Caco-2 (cell line): ENCODE results near the gene UBE2L6. TPM values are rescaled to one million over a fixed set of nuclear protein-coding genes. Genes with fewer than 3 reads are reported as not detected.

Experiments used
- BruUV-seq: library from RNA; stranded (reverse); fragments of 400-500 nt; replicated peaks from 2 replicates; lab custom pipeline; 2021; lab: Mats Ljungman, UMichigan
- CTCF ChIA-PET: fragments of 300-600 bp; sonication (Branson Sonifier 250); formaldehyde crosslinking; loops from one replicate; lab custom pipeline; 2022; ENCODE audit warnings: antibody characterized with exemption; lab: Charles Lee
- POLR2A ChIA-PET: fragments of 300-600 bp; sonication (Branson Sonifier 250); formaldehyde crosslinking; loops from one replicate; lab custom pipeline; 2022; ENCODE audit warnings: antibody characterized with exemption; lab: Charles Lee
- DNase-seq, 2 experiments: peaks; one replicate each; pipeline versions ENCODE4 v3.0.0 to v3.0.0-alpha.2; 2020 to 2022
- H3K27me3 ChIP-seq: replicated peaks from 2 replicates; pipeline ENCODE4 v1.6.0; 2011; ENCODE audit warnings: low read length; ENCODE audit not compliant: control insufficient read depth, insufficient read depth
- H3K36me3 ChIP-seq: 2 replicates; pipeline ENCODE4 v1.5.1; 2011; ENCODE audit warnings: low read length; ENCODE audit not compliant: control insufficient read depth, insufficient read depth
- H3K4me1 ChIP-seq: fragments of 250-450 bp; sonication (Bioruptor Pico); 2 replicates; pipeline ENCODE4 v1.5.1; 2020; ENCODE audit warnings: mild to moderate bottlenecking
- H3K4me3 ChIP-seq: 2 replicates; pipeline ENCODE4 v1.5.1; 2011; ENCODE audit warnings: low read depth, mild to moderate bottlenecking, control low read depth, low read length
- H3K9me3 ChIP-seq: fragments of 250-450 bp; sonication (Bioruptor Pico); 2 replicates; pipeline ENCODE4 v1.5.1; 2020; ENCODE audit warnings: mild to moderate bottlenecking, moderate library complexity
- H3K27ac Mint-ChIP-seq: one replicate; pipeline ENCODE4 v1.8.0; 2022; ENCODE audit warnings: mixed read lengths; ENCODE audit not compliant: unreplicated experiment
- H3K27me3 Mint-ChIP-seq: one replicate; pipeline ENCODE4 v1.8.0; 2022; ENCODE audit warnings: mixed read lengths; ENCODE audit not compliant: insufficient read depth, unreplicated experiment
- H3K36me3 Mint-ChIP-seq: one replicate; pipeline ENCODE4 v1.8.0; 2022; ENCODE audit warnings: mild to moderate bottlenecking, mixed read lengths; ENCODE audit not compliant: insufficient read depth, unreplicated experiment
- H3K4me1 Mint-ChIP-seq: one replicate; pipeline ENCODE4 v1.8.0; 2022; ENCODE audit warnings: low read depth, mixed read lengths; ENCODE audit not compliant: unreplicated experiment
- H3K4me3 Mint-ChIP-seq: one replicate; pipeline ENCODE4 v1.8.0; 2022; ENCODE audit warnings: mild to moderate bottlenecking, moderate library complexity, mixed read lengths; ENCODE audit not compliant: unreplicated experiment
- H3K9me3 Mint-ChIP-seq: one replicate; pipeline ENCODE4 v1.8.0; 2022; ENCODE audit warnings: mixed read lengths; ENCODE audit not compliant: unreplicated experiment
- intact Hi-C: fragments of 100-400 bp; cut with micrococcal nuclease; formaldehyde crosslinking; loops from one replicate; pipeline ENCODE4 v1.10.0; 2022; ENCODE audit not compliant: unreplicated experiment
- total RNA-seq: library from RNA; stranded (reverse); gene quantifications from 2 replicates; pipeline ENCODE4 v1.2.3, GENCODE V29; 2022
- TF ChIP-seq, protein P1 (sequence below), 2 experiments: fragments of 200-600 bp in 1 of 2; IDR thresholded peaks; 1 replicate in 1 of 2; 2 replicates in 1 of 2; pipeline versions ENCODE4 v1.5.1 to v1.8.0; 2011 to 2022; ENCODE audit warnings: antibody characterized with exemption in 1 of 2, control low read depth in 1 of 2, inconsistent platforms in 1 of 2, low read depth in 1 of 2, low read length in 1 of 2, mild to moderate bottlenecking in 1 of 2, moderate library complexity in 1 of 2; ENCODE audit not compliant: insufficient read depth in 1 of 2, severe bottlenecking in 1 of 2, unreplicated experiment in 1 of 2

Gene UBE2L6
- total RNA-seq, 1 experiment from 2014 or later = 20.2 TPM

DNA sequence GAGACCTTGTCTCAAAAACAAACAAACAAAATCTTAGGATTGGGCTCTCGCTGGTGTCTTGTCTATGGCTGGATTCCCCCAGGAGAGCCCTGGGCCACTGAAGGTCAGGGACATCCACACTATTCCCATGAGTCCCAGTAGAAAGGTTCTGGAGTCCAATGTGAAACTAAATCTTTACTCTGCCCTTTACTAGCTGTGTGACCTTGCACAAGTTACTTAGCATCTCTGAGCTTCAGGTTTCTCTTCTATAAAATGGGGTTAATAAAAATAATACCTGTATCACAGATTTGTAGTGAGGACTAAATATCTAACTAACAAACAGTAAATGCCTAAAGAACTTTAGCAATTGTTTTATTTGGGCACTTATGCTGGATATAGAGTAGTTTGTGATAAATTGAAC lies 61.0 kb downstream of the UBE2L6 start:
- Mint-ChIP-seq H3K27ac (no peak overlapping the region), H3K4me1 (peaks cover 23% of the 10 kb centered on the region)
- H3K9me3 ChIP-seq = no peaks in the 10 kb centered on the region

DNA sequence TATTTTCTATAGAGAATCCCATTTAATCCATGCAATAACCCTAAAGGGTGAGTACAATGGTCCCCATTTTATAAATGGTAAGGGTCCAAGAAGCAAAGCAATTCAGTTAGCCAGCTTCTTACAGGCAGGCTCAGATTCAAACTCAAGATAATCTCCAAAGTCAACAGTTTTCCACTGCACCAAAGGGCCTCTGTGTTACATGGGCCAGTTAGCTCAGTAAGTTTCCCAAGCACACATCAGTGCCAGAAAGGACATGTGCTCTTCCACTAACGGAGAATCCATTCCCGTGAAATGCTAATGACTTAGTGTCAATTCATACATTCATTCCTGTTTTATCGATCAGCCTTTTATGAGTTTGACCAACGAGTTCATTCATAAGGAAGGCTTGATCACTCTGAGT lies 63.0 kb downstream of the UBE2L6 start:
- POLR2A ChIA-PET = no interaction called here
- Mint-ChIP-seq H3K9me3 (no peaks in the 10 kb centered on the region), H3K4me3 (no peak overlapping the region), H3K27me3 (no peaks in the 10 kb centered on the region), H3K36me3 (peaks cover 57% of the 10 kb centered on the region), H3K27ac (no peak overlapping the region), H3K4me1 (peaks cover 36% of the 10 kb centered on the region)
- BruUV-seq = no TSS peak
- TF ChIP-seq, protein P1, sequence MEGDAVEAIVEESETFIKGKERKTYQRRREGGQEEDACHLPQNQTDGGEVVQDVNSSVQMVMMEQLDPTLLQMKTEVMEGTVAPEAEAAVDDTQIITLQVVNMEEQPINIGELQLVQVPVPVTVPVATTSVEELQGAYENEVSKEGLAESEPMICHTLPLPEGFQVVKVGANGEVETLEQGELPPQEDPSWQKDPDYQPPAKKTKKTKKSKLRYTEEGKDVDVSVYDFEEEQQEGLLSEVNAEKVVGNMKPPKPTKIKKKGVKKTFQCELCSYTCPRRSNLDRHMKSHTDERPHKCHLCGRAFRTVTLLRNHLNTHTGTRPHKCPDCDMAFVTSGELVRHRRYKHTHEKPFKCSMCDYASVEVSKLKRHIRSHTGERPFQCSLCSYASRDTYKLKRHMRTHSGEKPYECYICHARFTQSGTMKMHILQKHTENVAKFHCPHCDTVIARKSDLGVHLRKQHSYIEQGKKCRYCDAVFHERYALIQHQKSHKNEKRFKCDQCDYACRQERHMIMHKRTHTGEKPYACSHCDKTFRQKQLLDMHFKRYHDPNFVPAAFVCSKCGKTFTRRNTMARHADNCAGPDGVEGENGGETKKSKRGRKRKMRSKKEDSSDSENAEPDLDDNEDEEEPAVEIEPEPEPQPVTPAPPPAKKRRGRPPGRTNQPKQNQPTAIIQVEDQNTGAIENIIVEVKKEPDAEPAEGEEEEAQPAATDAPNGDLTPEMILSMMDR (IDR thresholded peaks at IDR 0.05; ENCODE audit: insufficient read depth in 1 of 2, low read depth in 1 of 2, low read length in 1 of 2, severe bottlenecking in 1 of 2, unreplicated experiment in 1 of 2) = no peak
- no peaks in the 10 kb centered on the region for H3K27me3 ChIP-seq
- peaks cover 3% of the 10 kb centered on the region; the same call in 1 of the 2 replicates for H3K36me3 ChIP-seq
- CTCF ChIA-PET = interaction anchor here (2.6 kb wide), 1 partner anchor 11 kb away, joined by 10 read pairs; no protein-coding TSS in a partner anchor
- H3K4me1 ChIP-seq = peaks cover 36% of the 10 kb centered on the region
- intact Hi-C loops = no loop called here
- no peak for DNase-seq
- H3K9me3 ChIP-seq = no peaks in the 10 kb centered on the region
- H3K4me3 ChIP-seq = no peak overlapping the region

More for the DNA sequence above, 61.0 kb downstream of the UBE2L6 start:
- Mint-ChIP-seq H3K36me3 (peaks cover 39% of the 10 kb centered on the region), H3K4me3 (no peak overlapping the region), H3K9me3 (no peaks in the 10 kb centered on the region), H3K27me3 (no peaks in the 10 kb centered on the region)
- POLR2A ChIA-PET = no interaction called here
- DNase-seq = no peak
- BruUV-seq = no TSS peak
- CTCF ChIA-PET = interaction anchor here (2.6 kb wide), 1 partner anchor 13 kb away, joined by 10 read pairs; no protein-coding TSS in a partner anchor
- H3K27me3 ChIP-seq = no peaks in the 10 kb centered on the region
- peaks cover 24% of the 10 kb centered on the region for H3K4me1 ChIP-seq
- TF ChIP-seq, protein P1 (IDR thresholded peaks at IDR 0.05; ENCODE audit: insufficient read depth in 1 of 2, low read depth in 1 of 2, low read length in 1 of 2, severe bottlenecking in 1 of 2, unreplicated experiment in 1 of 2) = no peak
- intact Hi-C loops = no loop called here
- no peak overlapping the region for H3K4me3 ChIP-seq
- peaks cover 3% of the 10 kb centered on the region; the same call in 1 of the 2 replicates for H3K36me3 ChIP-seq

DNA sequence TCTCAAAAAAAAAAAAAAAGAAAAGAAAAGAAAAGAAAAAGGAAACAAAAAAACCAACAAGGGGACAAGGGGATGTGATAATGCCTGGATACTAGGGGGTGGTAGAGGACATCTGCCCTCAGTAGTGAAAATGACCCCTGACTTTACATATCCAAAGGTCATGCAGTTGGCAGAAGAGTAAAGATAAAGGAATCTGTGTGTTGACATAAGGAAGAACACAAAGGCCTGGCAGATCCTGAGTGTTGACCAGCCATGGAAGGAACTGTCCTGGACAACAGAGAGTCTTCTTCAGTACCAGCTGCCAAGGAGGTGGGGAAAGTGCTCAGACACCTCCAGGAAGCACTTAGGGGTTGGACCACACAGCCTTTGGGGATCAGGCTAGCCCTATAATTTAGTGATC lies 64.6 kb downstream of the UBE2L6 start:
- POLR2A ChIA-PET = interaction anchor here (0.9 kb wide), 1 partner anchor 12 kb away, joined by 3 read pairs; no protein-coding TSS in a partner anchor
- Mint-ChIP-seq H3K4me1 (peaks cover 42% of the 10 kb centered on the region), H3K9me3 (no peaks in the 10 kb centered on the region), H3K36me3 (peaks cover 66% of the 10 kb centered on the region), H3K27ac (peak overlapping the region; percentile 48), H3K27me3 (no peaks in the 10 kb centered on the region), H3K4me3 (no peak overlapping the region)
- peaks cover 8% of the 10 kb centered on the region for H3K36me3 ChIP-seq
- intact Hi-C loops = loop anchor here (1.0 kb wide), 1 partner anchor 12 kb away; the partner anchor contains the start of gene SLC43A1
- CTCF ChIA-PET = interaction anchor here (0.6 to 1.8 kb wide), 9 partner anchors 10 to 1077 kb away, joined by 3 to 8 read pairs (median 4); partner anchors contain the start of gene SLC43A1
- peak in 1 of 2 experiments; percentile 50 for DNase-seq
- H3K4me3 ChIP-seq = no peak overlapping the region
- H3K9me3 ChIP-seq = no peaks in the 10 kb centered on the region
- H3K27me3 ChIP-seq = no peaks in the 10 kb centered on the region
- BruUV-seq = no TSS peak
- TF ChIP-seq, protein P1 (IDR thresholded peaks at IDR 0.05; ENCODE audit: insufficient read depth in 1 of 2, low read depth in 1 of 2, low read length in 1 of 2, severe bottlenecking in 1 of 2, unreplicated experiment in 1 of 2) = no peak
- peaks cover 51% of the 10 kb centered on the region for H3K4me1 ChIP-seq
